ENCODE measurements around the gene SNX9. TPM values are rescaled to one million over a fixed set of nuclear protein-coding genes. Genes with fewer than 3 reads are reported as not detected.
A peak's percentile ranks its signal among the peaks of the same experiment; 100 is the strongest.

Gene SNX9
- total RNA-seq, 1 donor from 2014 or later: 53.4 TPM

- Mint-ChIP-seq H3K4me1 (ENCODE audit: low read depth) (peaks cover 33% of the 10 kb centered on the region), H3K9me3 (peaks cover 39% of the 10 kb centered on the region), H3K27me3 (ENCODE audit: insufficient read depth) (peaks cover 20% of the 10 kb centered on the region), H3K36me3 (ENCODE audit: low read depth) (peaks cover 14% of the 10 kb centered on the region), H3K4me3 (no peak overlapping the region), H3K27ac (no peak overlapping the region)
- no peak for DNase-seq (ENCODE audit: low spot score)
- intact Hi-C loops (cut with micrococcal nuclease): no loop called here
These were observed 14.6 kb upstream of the SNX9 start for GRCh38 chr6:157808405-157808950.

GRCh38 chr6:157809613-157810012 lies 13.4 kb upstream of the SNX9 start:
- H3K9me3 Mint-ChIP-seq: peaks cover 39% of the 10 kb centered on the region
- intact Hi-C loops (cut with micrococcal nuclease): no loop called here
- no peak overlapping the region for H3K27ac Mint-ChIP-seq
- H3K4me3 Mint-ChIP-seq: no peak overlapping the region
- peaks cover 14% of the 10 kb centered on the region for H3K36me3 Mint-ChIP-seq (ENCODE audit: low read depth)
- H3K4me1 Mint-ChIP-seq (ENCODE audit: low read depth): peaks cover 37% of the 10 kb centered on the region
- no peak for DNase-seq (ENCODE audit: low spot score)
- peaks cover 17% of the 10 kb centered on the region for H3K27me3 Mint-ChIP-seq (ENCODE audit: insufficient read depth)

DNA sequence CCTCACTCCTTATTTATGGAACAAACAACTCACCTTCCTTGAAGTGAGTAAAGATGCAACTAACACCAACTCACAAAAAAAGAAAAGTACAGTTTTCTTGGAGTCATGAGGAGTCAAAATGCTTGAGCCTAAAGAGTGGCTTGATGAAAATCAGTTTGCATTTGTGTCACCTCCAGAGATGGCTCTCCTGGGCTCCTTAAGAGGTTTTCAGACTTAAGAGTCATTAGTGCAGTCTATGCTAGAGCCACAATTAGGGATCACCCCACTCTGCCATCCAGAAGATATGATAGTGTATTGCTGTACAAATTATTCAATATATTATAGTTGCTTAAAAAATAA lies 11.9 kb upstream of the SNX9 start:
- H3K27ac Mint-ChIP-seq: no peak overlapping the region
- intact Hi-C loops (cut with micrococcal nuclease): no loop called here
- H3K9me3 Mint-ChIP-seq: peaks cover 33% of the 10 kb centered on the region
- no peak overlapping the region for H3K4me3 Mint-ChIP-seq
- H3K4me1 Mint-ChIP-seq (ENCODE audit: low read depth): peaks cover 46% of the 10 kb centered on the region
- peaks cover 20% of the 10 kb centered on the region for H3K27me3 Mint-ChIP-seq (ENCODE audit: insufficient read depth)
- H3K36me3 Mint-ChIP-seq (ENCODE audit: low read depth): peaks cover 14% of the 10 kb centered on the region
- DNase-seq (ENCODE audit: low spot score): no peak

DNA sequence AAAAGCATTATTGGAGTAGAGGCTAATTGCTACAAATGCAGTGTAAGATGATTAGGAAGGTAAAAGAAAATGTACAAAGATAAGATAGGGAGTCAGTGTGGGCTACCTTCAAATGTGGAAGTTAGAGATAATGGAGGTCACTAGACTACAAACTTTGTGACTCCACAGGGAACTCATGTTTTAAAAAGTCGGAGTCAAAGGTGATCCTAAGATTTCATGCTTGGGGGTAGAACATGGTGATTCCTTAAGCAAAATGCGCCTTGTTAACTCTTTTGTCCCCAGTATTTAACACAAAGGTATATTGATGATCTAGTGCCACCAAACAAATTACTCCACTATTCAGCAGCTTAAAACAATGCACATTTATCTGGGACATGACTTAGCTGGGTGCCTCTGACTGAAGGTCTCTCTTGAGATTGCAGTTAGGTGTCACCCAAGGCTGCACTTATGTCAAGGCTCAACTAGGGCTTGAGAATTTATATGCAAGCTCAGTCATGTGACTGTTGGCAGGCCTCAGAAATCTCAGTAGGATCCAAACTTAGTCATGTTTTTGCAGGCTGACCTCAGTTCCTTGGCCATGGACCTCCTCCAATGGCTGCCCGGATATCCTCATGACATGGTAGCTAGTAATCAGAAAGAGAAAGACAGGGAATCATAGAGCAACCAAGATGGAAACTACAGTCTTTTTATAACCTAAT lies 11.4 kb upstream of the SNX9 start:
- Mint-ChIP-seq H3K4me3 (no peak overlapping the region), H3K27me3 (ENCODE audit: insufficient read depth) (peaks cover 25% of the 10 kb centered on the region), H3K27ac (no peak overlapping the region), H3K4me1 (ENCODE audit: low read depth) (peaks cover 51% of the 10 kb centered on the region), H3K36me3 (ENCODE audit: low read depth) (peaks cover 14% of the 10 kb centered on the region), H3K9me3 (peaks cover 33% of the 10 kb centered on the region)
- intact Hi-C loops (cut with micrococcal nuclease): loop anchor here (1.0 kb wide), 1 partner anchor 7 kb away; no protein-coding TSS in a partner anchor
- no peak for DNase-seq (ENCODE audit: low spot score)

DNA sequence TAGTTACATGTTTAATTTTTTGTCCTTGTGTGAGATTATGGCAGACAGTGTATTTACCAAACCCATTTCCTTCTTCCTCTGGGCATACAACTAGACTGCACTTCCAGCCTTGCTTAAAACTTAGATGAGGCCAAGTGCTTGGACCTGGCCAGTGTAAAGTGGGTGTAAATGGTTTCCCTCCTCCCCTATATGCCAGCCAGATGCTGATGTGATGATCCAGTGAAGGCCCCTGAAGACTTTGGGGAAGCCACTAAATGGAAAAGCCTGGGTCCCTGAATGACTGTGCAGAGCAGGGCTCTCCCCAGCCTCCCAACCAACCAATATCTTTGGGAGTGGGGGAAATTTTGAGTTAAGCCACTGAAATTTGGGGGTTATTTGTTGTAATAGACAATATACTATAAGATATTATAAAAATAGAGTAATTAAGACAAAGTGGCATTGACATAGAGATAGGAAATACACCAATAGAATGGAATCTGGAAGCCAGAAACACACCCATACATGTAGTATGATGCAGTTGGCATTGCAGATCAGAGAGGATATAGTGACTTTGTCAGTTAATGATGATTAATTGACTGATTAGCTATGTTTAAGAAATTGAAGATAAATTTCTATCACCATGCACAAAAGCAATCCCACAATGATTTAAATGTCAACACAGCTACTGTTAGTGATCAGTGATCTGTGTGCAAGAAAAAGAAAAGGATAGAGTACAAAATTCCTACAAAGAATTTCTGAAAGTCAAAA lies 10.4 kb upstream of the SNX9 start:
- intact Hi-C loops (cut with micrococcal nuclease): loop anchor here (1.0 kb wide), 1 partner anchor 8 kb away; no protein-coding TSS in a partner anchor
- H3K36me3 Mint-ChIP-seq (ENCODE audit: low read depth): peaks cover 9% of the 10 kb centered on the region
- H3K27ac Mint-ChIP-seq: peak overlapping the region; percentile 25
- H3K9me3 Mint-ChIP-seq: peaks cover 24% of the 10 kb centered on the region
- peaks cover 52% of the 10 kb centered on the region for H3K4me1 Mint-ChIP-seq (ENCODE audit: low read depth)
- H3K27me3 Mint-ChIP-seq (ENCODE audit: insufficient read depth): peaks cover 24% of the 10 kb centered on the region
- DNase-seq (ENCODE audit: low spot score): no peak
- H3K4me3 Mint-ChIP-seq: no peak overlapping the region

DNA sequence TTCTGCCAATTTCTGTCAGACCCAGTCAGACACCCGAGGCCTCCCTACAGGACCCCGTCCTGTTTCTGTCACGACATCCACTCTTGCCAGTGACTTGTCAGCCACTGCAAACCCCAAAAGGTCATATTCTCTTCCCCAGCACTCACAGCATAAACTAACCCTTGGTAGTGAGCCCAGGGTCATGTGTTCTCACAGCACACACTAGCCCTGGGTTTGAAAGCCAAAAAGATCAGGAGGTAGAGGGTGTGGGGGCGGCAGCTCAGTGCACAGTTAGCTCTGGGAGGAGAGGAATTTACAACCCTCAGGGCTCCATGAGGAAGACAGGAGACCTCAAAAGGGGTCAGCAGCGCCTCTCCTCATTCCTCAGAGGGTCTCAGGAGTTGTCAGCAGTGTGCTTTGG lies 9.9 kb upstream of the SNX9 start:
- no peak for DNase-seq (ENCODE audit: low spot score)
- Mint-ChIP-seq H3K36me3 (ENCODE audit: low read depth) (peaks cover 9% of the 10 kb centered on the region), H3K27ac (no peak overlapping the region), H3K4me3 (no peak overlapping the region), H3K9me3 (peaks cover 24% of the 10 kb centered on the region), H3K4me1 (ENCODE audit: low read depth) (peaks cover 54% of the 10 kb centered on the region), H3K27me3 (ENCODE audit: insufficient read depth) (peaks cover 26% of the 10 kb centered on the region)
- intact Hi-C loops (cut with micrococcal nuclease): no loop called here

DNA sequence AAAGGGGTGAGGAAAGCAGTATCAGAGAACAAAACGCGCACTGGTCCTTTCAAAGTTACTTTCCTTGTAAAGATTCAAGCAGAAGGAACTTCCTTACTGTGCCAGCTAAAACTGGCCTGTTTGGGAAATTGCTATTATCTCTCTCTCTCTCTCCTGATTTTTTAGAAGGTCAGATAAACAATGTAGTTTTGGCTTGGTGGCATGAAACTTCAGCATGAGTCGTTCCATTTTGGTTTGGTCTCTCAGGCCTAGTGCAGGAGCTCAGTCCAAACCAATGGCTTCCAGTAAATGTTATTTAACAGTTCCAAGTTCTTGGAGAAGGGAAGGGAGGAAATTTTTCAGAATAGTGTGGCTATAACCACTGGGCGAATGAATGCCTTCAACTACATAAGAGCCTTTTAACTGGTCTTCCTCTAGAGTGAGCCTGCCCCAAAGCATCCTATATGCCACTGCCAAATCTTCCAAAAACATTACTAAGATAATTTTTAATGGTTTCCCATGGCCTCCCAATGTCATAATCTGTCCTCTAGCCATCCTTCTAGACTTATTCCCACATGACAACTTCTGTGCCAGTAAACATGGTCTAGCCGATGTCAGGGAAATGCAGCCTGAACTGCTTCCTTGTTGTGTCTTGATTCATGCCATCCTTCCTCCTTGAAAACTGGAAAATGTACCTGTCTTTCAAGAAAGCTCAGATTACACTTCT lies 9.1 kb upstream of the SNX9 start:
- peak overlapping the region; percentile 12 for H3K27ac Mint-ChIP-seq
- peaks cover 18% of the 10 kb centered on the region for H3K9me3 Mint-ChIP-seq
- no peak for DNase-seq (ENCODE audit: low spot score)
- H3K27me3 Mint-ChIP-seq (ENCODE audit: insufficient read depth): peaks cover 30% of the 10 kb centered on the region
- intact Hi-C loops (cut with micrococcal nuclease): loop anchor here (1.0 kb wide), 1 partner anchor 14 kb away; no protein-coding TSS in a partner anchor
- H3K36me3 Mint-ChIP-seq (ENCODE audit: low read depth): peaks cover 5% of the 10 kb centered on the region
- no peak overlapping the region for H3K4me3 Mint-ChIP-seq
- peaks cover 61% of the 10 kb centered on the region for H3K4me1 Mint-ChIP-seq (ENCODE audit: low read depth)

- Mint-ChIP-seq H3K4me3 (no peak overlapping the region), H3K36me3 (ENCODE audit: low read depth) (peaks cover 5% of the 10 kb centered on the region), H3K9me3 (peaks cover 9% of the 10 kb centered on the region), H3K27me3 (ENCODE audit: insufficient read depth) (peaks cover 37% of the 10 kb centered on the region), H3K27ac (peak overlapping the region; percentile 10), H3K4me1 (ENCODE audit: low read depth) (peaks cover 71% of the 10 kb centered on the region)
- intact Hi-C loops (cut with micrococcal nuclease): loop anchor here (1.0 kb wide), 1 partner anchor 15 kb away; no protein-coding TSS in a partner anchor
- no peak for DNase-seq (ENCODE audit: low spot score)
These were observed 8.2 kb upstream of the SNX9 start for GRCh38 chr6:157814883-157815282.

DNA sequence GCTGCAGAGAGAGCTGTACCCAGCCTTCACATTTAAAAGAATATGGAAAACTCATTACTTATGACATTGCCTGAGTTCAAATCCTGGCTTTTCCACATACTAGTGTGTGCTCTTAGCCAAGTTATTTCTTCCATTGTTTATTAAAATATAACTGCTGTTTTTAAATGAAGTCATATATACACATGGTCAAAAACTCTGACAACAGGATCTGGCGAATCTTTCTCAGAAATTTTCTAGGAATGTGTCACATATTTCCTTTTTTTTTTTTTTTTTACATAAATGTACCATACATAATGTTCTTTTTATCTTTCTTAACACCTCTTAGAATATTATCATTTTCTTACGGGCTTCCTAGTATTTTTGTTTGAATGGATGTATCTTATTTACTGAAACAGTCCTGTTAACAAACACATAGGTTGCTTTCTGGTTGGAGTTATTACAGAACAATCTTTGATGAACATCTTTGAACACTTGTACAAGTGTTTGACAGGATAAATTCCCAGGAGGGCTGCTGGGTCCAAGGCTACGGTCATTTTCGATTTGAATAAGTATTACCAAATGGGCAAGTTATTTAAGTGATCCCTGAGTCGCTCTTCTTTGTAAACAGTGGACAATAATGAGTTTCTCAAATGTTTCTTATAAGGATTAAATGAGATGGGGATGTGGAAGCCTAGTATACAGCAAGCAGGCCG lies 1.6 kb upstream of the SNX9 start:
- H3K36me3 Mint-ChIP-seq (ENCODE audit: low read depth): peaks cover 8% of the 10 kb centered on the region
- H3K9me3 Mint-ChIP-seq: no peaks in the 10 kb centered on the region
- H3K4me3 Mint-ChIP-seq: no peak overlapping the region
- peaks cover 49% of the 10 kb centered on the region for H3K27me3 Mint-ChIP-seq (ENCODE audit: insufficient read depth)
- peak overlapping the region; percentile 64 for H3K27ac Mint-ChIP-seq
- peaks cover 51% of the 10 kb centered on the region for H3K4me1 Mint-ChIP-seq (ENCODE audit: low read depth)
- DNase-seq (ENCODE audit: low spot score): no peak
- intact Hi-C loops (cut with micrococcal nuclease): no loop called here

DNA sequence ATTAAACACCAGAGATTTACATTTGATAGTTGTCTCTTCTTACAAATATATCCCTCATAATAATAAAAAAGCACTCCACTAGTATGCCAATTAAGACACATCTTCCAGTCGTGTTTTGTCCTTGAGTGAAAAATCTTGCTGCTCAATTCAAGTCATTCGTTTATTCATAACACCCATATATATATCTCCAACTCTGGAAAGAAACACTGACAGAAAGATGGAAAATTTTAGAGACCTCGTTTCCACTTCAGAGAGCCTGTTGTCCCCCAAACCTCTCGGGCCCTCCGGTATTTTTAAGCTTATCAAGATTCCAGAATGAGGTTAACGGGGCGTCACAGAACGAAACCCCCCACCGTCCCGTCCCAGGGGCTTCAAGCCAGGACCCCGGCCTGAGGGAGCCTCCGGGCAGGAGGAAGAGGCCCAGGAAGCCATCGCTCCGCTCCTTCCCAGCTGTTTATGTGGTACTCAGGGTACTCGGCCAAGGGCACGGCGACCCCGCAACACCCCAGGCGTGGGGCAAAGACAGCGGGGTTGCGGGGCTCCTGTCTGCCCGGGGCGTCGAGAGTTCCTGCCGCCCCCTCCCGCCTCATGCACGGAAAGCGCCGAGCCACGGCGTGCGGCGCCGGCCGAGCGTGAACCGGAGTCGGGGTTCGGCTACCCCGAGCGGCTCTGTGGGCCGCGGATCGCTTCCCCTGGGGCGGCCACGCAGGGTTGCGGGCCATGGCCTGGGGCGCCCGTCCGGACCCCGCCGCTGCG lies 623 bp upstream of the SNX9 start:
- Mint-ChIP-seq H3K36me3 (ENCODE audit: low read depth) (peaks cover 8% of the 10 kb centered on the region), H3K4me3 (peak overlapping the region; percentile 64), H3K27ac (peak overlapping the region; percentile 74), H3K27me3 (ENCODE audit: insufficient read depth) (peaks cover 43% of the 10 kb centered on the region), H3K4me1 (ENCODE audit: low read depth) (peaks cover 48% of the 10 kb centered on the region), H3K9me3 (no peaks in the 10 kb centered on the region)
- intact Hi-C loops (cut with micrococcal nuclease): no loop called here
- no peak for DNase-seq (ENCODE audit: low spot score)

- H3K4me3 Mint-ChIP-seq: peak overlapping the region; percentile 93
- peaks cover 34% of the 10 kb centered on the region for H3K27me3 Mint-ChIP-seq (ENCODE audit: insufficient read depth)
- H3K9me3 Mint-ChIP-seq: no peaks in the 10 kb centered on the region
- H3K4me1 Mint-ChIP-seq (ENCODE audit: low read depth): peaks cover 47% of the 10 kb centered on the region
- H3K27ac Mint-ChIP-seq: peak overlapping the region; percentile 97
- peak; percentile 72 for DNase-seq (ENCODE audit: low spot score)
- intact Hi-C loops (cut with micrococcal nuclease): loop anchor here (1.0 to 2.0 kb wide), 11 partner anchors 10 to 825 kb away; partner anchors contain the start of gene TMEM242
- peaks cover 12% of the 10 kb centered on the region for H3K36me3 Mint-ChIP-seq (ENCODE audit: low read depth)
These were observed 703 bp downstream of the SNX9 start for GRCh38 chr6:157823528-157824370.
